OCI-LY7 (cell line): ENCODE data around the gene SLC29A3.

Experiments
- EZH2phosphoT487 ChIP-seq: fragments of 200-600 bp; sonication (generic); IDR thresholded peaks from 2 replicates; pipeline ENCODE4 v1.6.1; 2018; ENCODE audit warnings: low read depth, borderline replicate concordance, mild to moderate bottlenecking, mixed run types, antibody characterized with exemption, low read length, moderate library complexity, mixed read lengths
- TF ChIP-seq, protein P1 (sequence below): fragments of 200-600 bp; sonication (generic); conservative IDR thresholded peaks from 2 replicates; pipeline ENCODE4 v1.5.1; 2014; ENCODE audit warnings: mild to moderate bottlenecking, antibody characterized with exemption, low read length, moderate library complexity, mixed read lengths

- TF ChIP-seq, protein P1, sequence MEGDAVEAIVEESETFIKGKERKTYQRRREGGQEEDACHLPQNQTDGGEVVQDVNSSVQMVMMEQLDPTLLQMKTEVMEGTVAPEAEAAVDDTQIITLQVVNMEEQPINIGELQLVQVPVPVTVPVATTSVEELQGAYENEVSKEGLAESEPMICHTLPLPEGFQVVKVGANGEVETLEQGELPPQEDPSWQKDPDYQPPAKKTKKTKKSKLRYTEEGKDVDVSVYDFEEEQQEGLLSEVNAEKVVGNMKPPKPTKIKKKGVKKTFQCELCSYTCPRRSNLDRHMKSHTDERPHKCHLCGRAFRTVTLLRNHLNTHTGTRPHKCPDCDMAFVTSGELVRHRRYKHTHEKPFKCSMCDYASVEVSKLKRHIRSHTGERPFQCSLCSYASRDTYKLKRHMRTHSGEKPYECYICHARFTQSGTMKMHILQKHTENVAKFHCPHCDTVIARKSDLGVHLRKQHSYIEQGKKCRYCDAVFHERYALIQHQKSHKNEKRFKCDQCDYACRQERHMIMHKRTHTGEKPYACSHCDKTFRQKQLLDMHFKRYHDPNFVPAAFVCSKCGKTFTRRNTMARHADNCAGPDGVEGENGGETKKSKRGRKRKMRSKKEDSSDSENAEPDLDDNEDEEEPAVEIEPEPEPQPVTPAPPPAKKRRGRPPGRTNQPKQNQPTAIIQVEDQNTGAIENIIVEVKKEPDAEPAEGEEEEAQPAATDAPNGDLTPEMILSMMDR: no peak
- TF ChIP-seq EZH2phosphoT487: no peak
These were observed 63.0 kb downstream of the SLC29A3 start for GRCh38 chr10:71382028-71382427.
